ENCODE results near the gene TMEM263. TPM values are rescaled to one million over a fixed set of nuclear protein-coding genes. Genes with fewer than 3 reads are reported as not detected.

Gene TMEM263
- total and polyA plus RNA-seq, 2 of the 13 experiments (the other 11 are each of a cell fraction or from before 2014, with no cell fraction given), result 25.9 to 58.6 TPM

GRCh38 chr12:106911581-106911980, 44.1 kb upstream of the TMEM263 start:
- Histone ChIP-seq H2AFZ (ENCODE audit: low read length) (no peak overlapping the region), H3K36me3 (replicated peaks in 1 of 2; ENCODE audit: control insufficient read depth in 1 of 2, insufficient read depth in 2 of 2, low read length in 2 of 2) (no peaks in the 10 kb centered on the region), H3K27ac (ENCODE audit: extremely low read length, insufficient read depth, low read length) (no peak overlapping the region), H3K4me2 (ENCODE audit: low read depth, low read length) (no peak overlapping the region), H3K9ac (ENCODE audit: insufficient read depth, low read depth, low read length) (no peak overlapping the region), H3K4me3 (replicated peaks in 1 of 3; ENCODE audit: insufficient read depth in 1 of 3, low read depth in 2 of 3, low read length in 3 of 3) (no peak overlapping the region), H3K27me3 (ENCODE audit: control insufficient read depth in 1 of 2, insufficient read depth in 2 of 2, low read length in 2 of 2) (peaks cover 1 to 6% of the 10 kb centered on the region in 2 experiments; a peak in 2 of 5 replicates), H3K4me1 (ENCODE audit: insufficient read depth, low read length) (peaks cover 26% of the 10 kb centered on the region), H3K9me3 (ENCODE audit: low read length) (no peaks in the 10 kb centered on the region), H4K20me1 (ENCODE audit: insufficient read depth, low read length) (no peaks in the 10 kb centered on the region), H3K79me2 (ENCODE audit: insufficient read depth, low read length) (no peaks in the 10 kb centered on the region)
- ChIA-PET CTCF (ENCODE audit: low intra/inter-chr PET ratio, low total read pairs) (no interaction called here), POLR2A (no interaction called here)
- in situ Hi-C loops (cut with HindIII; ENCODE audit: extremely low pct_ligation_motif_present, low pct_unique_long_range_greater_than_20kb), result no loop called here
- DNase-seq (ENCODE audit: low spot score), result no peak
- FAIRE-seq, result no peak
- BruUV-seq (replicated peaks), result no TSS peak
- no peak for ATAC-seq
- WGBS (ENCODE audit: low lambda C conversion rate), result 55% methylated on average over 6 of the region's 6 CpGs
- intact Hi-C loops (cut with micrococcal nuclease; ENCODE audit: unreplicated experiment), result no loop called here
- no peak for TF ChIP-seq CBX2 (IDR thresholded peaks at IDR 0.05; ENCODE audit: low read depth, low read length)
- TF ChIP-seq CBX2 (CRISPR knock-in tag; IDR thresholded peaks at IDR 0.05; ENCODE audit: low read depth), result no peak
- TF ChIP-seq IKZF1 (IDR thresholded peaks at IDR 0.05), result no peak
- TF ChIP-seq, protein P1, sequence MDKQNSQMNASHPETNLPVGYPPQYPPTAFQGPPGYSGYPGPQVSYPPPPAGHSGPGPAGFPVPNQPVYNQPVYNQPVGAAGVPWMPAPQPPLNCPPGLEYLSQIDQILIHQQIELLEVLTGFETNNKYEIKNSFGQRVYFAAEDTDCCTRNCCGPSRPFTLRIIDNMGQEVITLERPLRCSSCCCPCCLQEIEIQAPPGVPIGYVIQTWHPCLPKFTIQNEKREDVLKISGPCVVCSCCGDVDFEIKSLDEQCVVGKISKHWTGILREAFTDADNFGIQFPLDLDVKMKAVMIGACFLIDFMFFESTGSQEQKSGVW (CRISPR knock-in tag; IDR thresholded peaks at IDR 0.05; ENCODE audit: borderline replicate concordance), result no peak
- no peak for TF ChIP-seq ZBTB38 (CRISPR knock-in tag; IDR thresholded peaks at IDR 0.05)
- TF ChIP-seq ZNF205 (CRISPR knock-in tag; IDR thresholded peaks at IDR 0.05), result no peak
- TF ChIP-seq, protein P2, sequence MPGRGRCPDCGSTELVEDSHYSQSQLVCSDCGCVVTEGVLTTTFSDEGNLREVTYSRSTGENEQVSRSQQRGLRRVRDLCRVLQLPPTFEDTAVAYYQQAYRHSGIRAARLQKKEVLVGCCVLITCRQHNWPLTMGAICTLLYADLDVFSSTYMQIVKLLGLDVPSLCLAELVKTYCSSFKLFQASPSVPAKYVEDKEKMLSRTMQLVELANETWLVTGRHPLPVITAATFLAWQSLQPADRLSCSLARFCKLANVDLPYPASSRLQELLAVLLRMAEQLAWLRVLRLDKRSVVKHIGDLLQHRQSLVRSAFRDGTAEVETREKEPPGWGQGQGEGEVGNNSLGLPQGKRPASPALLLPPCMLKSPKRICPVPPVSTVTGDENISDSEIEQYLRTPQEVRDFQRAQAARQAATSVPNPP (CRISPR knock-in tag; IDR thresholded peaks at IDR 0.05), result no peak
- no peak for TF ChIP-seq RFXAP (CRISPR knock-in tag; IDR thresholded peaks at IDR 0.05; ENCODE audit: borderline replicate concordance)
- no peak for TF ChIP-seq ZSCAN25 (CRISPR knock-in tag; IDR thresholded peaks at IDR 0.05)
- no peak for TF ChIP-seq MIER3 (CRISPR knock-in tag; IDR thresholded peaks at IDR 0.05; ENCODE audit: borderline replicate concordance)
- TF ChIP-seq SMAD9 (CRISPR knock-in tag; IDR thresholded peaks at IDR 0.05), result no peak
- no peak for TF ChIP-seq CHD4 (IDR thresholded peaks at IDR 0.05; ENCODE audit: borderline replicate concordance, low read length)
- TF ChIP-seq CEBPZ (IDR thresholded peaks at IDR 0.05; ENCODE audit: low read length), result no peak
- TF ChIP-seq ZNF775 (CRISPR knock-in tag; IDR thresholded peaks at IDR 0.05; ENCODE audit: borderline replicate concordance), result no peak
- no peak for TF ChIP-seq GATAD1 (CRISPR knock-in tag; IDR thresholded peaks at IDR 0.05)
- no peak for TF ChIP-seq ZNF230 (CRISPR knock-in tag; IDR thresholded peaks at IDR 0.05)
- TF ChIP-seq ZFAT (CRISPR knock-in tag; conservative IDR thresholded peaks at IDR 0.05), result no peak
- no peak for TF ChIP-seq PRMT3 (CRISPR knock-in tag; IDR thresholded peaks at IDR 0.05; ENCODE audit: borderline replicate concordance, low read depth)
- no peak for TF ChIP-seq MIXL1 (CRISPR knock-in tag; IDR thresholded peaks at IDR 0.05)
- no peak for TF ChIP-seq FOXO4 (CRISPR knock-in tag; conservative IDR thresholded peaks at IDR 0.05)
